Measurements from ENCODE around the gene PNLIPRP3. TPM values are rescaled to one million over a fixed set of nuclear protein-coding genes. Genes with fewer than 3 reads are reported as not detected.

PNLIPRP3 gene
- total RNA-seq, 1 donor from 2014 or later = not detected

DNA sequence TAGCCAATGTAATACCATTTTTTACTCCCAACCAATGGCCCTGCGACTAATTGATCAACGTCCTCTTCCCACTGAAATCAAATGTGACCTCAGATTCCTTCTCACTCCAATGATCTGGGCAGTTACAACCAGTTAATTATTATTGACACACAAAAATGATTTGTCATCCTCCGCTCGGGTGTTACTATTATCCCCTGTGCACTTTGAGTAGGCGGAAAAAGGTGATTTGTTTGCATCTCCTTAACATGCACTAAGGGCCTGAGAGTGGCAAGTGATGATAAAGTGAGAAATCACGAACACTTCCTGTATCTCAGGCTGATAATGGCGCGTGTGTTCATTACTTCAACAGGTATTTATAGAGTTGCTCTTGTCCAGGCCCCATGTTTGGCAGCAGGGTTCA lies 77.1 kb downstream of the PNLIPRP3 start:
- no peak for DNase-seq
- Histone ChIP-seq H3K27ac (no peak overlapping the region), H3K4me1 (no peaks in the 10 kb centered on the region), H3K4me3 (no peak overlapping the region), H3K36me3 (no peaks in the 10 kb centered on the region), H3K9me3 (no peaks in the 10 kb centered on the region), H3K27me3 (ENCODE audit: low read depth) (no peaks in the 10 kb centered on the region)
- TF ChIP-seq, protein P1, sequence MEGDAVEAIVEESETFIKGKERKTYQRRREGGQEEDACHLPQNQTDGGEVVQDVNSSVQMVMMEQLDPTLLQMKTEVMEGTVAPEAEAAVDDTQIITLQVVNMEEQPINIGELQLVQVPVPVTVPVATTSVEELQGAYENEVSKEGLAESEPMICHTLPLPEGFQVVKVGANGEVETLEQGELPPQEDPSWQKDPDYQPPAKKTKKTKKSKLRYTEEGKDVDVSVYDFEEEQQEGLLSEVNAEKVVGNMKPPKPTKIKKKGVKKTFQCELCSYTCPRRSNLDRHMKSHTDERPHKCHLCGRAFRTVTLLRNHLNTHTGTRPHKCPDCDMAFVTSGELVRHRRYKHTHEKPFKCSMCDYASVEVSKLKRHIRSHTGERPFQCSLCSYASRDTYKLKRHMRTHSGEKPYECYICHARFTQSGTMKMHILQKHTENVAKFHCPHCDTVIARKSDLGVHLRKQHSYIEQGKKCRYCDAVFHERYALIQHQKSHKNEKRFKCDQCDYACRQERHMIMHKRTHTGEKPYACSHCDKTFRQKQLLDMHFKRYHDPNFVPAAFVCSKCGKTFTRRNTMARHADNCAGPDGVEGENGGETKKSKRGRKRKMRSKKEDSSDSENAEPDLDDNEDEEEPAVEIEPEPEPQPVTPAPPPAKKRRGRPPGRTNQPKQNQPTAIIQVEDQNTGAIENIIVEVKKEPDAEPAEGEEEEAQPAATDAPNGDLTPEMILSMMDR (IDR thresholded peaks at IDR 0.05) = no peak
- no peak for ATAC-seq
- intact Hi-C loops (cut with DNase I) = no loop called here

DNA sequence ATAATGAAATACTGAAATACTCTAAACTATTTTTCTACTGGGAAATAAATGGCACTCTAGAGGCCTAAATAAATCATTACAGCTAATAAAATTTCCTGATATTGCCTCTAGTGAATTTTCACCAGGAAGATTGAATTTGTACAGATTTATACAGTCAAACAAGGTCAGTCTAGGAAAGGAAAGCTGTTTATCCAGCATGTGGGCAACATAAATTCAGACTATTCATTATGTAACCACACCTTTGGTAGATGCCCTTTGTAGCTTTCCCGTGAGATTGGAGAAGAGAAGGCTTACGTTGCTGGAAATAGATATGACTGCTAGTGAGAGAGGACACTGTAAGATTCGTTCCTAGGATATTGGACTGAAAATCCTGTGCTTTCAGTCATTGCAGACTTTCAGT lies 82.9 kb downstream of the PNLIPRP3 start:
- TF ChIP-seq, protein P1 (IDR thresholded peaks at IDR 0.05) = no peak
- H3K27ac ChIP-seq = no peak overlapping the region

DNA sequence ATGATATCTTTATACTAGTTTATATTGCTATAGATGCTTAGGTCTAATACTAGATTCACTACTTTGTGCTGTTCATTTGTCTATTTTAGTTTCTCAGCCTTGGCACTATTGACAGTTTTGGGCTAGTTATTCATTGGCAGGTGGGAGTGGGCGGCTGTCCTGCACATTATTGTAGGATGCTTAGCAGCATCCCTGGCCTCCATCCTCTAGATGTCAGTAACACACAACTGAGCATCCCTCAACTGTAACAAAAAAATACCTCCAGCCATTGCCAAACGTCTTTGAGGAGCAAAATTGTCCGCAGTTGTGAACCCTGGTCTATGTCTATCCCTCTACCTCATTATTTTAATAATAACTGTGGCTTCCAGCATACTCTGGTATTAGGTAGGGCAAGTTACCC lies 83.7 kb downstream of the PNLIPRP3 start:
- Histone ChIP-seq H3K36me3 (no peaks in the 10 kb centered on the region), H3K27me3 (ENCODE audit: low read depth) (no peaks in the 10 kb centered on the region), H3K4me3 (no peak overlapping the region), H3K27ac (no peak overlapping the region), H3K4me1 (no peaks in the 10 kb centered on the region), H3K9me3 (no peaks in the 10 kb centered on the region)
- DNase-seq = no peak
- TF ChIP-seq, protein P1 (IDR thresholded peaks at IDR 0.05) = no peak
- ATAC-seq = no peak
- intact Hi-C loops (cut with DNase I) = no loop called here

More for the DNA sequence above, 82.9 kb downstream of the PNLIPRP3 start:
- Histone ChIP-seq H3K4me3 (no peak overlapping the region), H3K9me3 (no peaks in the 10 kb centered on the region), H3K36me3 (no peaks in the 10 kb centered on the region), H3K27me3 (ENCODE audit: low read depth) (no peaks in the 10 kb centered on the region), H3K4me1 (no peaks in the 10 kb centered on the region)
- DNase-seq (no peak), ATAC-seq (no peak)
- intact Hi-C loops (cut with DNase I) = no loop called here

DNA sequence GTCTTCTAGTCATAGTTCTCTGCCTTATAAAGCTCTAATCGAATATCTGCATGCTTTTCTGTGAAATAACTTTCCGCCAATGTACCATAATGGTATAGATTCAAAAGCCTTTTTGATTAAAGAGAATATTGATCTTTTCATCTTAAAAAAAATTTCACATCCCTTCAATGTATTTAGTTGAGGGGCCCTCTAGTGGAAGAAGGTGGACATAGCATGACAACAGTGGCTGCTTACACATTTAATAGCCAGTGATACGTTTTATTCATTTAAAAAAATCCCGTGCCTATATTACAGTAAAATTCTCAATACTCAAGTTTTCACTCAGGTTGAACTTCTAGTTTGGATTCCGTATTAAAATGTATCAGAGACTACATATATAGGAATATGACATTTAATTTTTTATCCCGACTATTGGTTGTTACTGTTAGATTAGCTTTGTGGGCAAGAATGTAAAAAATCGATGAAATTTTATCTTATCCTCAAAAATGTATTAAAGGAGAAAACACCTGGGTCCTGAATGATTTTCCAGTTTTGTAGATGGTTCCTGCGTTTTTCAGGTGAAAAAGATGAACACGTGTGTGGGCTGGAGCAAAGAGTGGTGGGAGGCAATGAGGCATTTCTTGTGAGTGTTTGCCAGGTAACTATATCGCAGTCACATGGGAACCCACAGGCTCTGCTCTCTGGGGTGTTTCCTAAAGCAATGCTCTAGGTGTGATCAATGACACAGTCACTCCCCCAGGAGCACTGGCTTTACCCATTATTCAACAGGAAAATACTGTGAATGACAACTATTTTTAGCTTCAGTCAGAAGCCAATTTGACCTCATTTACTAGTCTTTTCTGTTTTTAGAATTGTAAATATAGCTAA lies 94.0 kb downstream of the PNLIPRP3 start:
- DNase-seq = no peak
- H3K27ac ChIP-seq = no peak overlapping the region
- H3K4me1 ChIP-seq = no peaks in the 10 kb centered on the region
- H3K36me3 ChIP-seq = no peaks in the 10 kb centered on the region
- no peaks in the 10 kb centered on the region for H3K27me3 ChIP-seq (ENCODE audit: low read depth)
- TF ChIP-seq, protein P1 (IDR thresholded peaks at IDR 0.05) = peak; percentile 75
- no peak overlapping the region for H3K4me3 ChIP-seq
- no peaks in the 10 kb centered on the region for H3K9me3 ChIP-seq
- ATAC-seq = no peak
- intact Hi-C loops (cut with DNase I) = no loop called here

DNA sequence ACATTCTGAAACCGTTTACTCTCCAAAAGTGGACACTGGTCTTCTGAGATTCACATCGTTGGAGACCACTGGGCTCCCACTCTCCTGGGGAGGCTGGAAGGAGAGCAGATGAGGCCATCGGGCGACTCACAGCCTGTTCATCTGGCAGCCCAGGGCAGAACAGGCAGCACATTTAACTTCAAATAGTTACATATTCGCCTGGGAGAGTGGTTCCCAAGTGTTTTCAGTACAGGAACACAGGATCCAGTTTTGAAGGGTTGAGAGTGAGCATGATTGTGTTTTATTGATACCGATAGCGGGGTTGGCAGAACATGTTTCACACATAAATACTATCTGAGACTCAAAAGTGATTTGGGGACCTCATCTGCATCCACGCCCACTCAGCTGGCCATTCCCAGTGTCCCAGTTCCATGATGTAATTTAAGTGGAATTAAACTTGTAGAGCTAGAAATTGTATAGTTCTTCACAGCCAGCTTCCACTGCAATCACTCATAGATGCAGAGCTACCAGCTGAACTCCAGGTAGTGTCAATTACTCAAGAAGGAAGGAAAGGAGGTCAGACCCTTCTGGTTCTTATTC lies 95.2 kb downstream of the PNLIPRP3 start:
- H3K27me3 ChIP-seq (ENCODE audit: low read depth) = no peaks in the 10 kb centered on the region
- H3K4me3 ChIP-seq = no peak overlapping the region
- no peak for DNase-seq
- no peak for ATAC-seq
- TF ChIP-seq, protein P1 (IDR thresholded peaks at IDR 0.05) = no peak
- H3K27ac ChIP-seq = no peak overlapping the region
- intact Hi-C loops (cut with DNase I) = no loop called here
- no peaks in the 10 kb centered on the region for H3K9me3 ChIP-seq
- no peaks in the 10 kb centered on the region for H3K4me1 ChIP-seq
- H3K36me3 ChIP-seq = no peaks in the 10 kb centered on the region
